K562 (cell line): Measurements from ENCODE around the gene SASH3. TPM values are rescaled to one million over a fixed set of nuclear protein-coding genes. Genes with fewer than 3 reads are reported as not detected.

ENCODE experiments used
- ATAC-seq: fragments of 200-7000 bp; cut with Tn5 transposase; 3 replicates; pipeline ENCODE4 v1.9.1; 2020; ENCODE audit warnings: moderate library complexity
- BruUV-seq: library from RNA; stranded (reverse); fragments of 400-500 nt; replicated peaks from 2 replicates; lab custom pipeline; 2021; lab: Mats Ljungman, UMichigan
- CTCF ChIA-PET: fragments of 300-600 bp; formaldehyde crosslinking; extraction: SDS; loops from one replicate; lab custom pipeline; 2021; ENCODE audit warnings: low intra/inter-chr PET ratio; lab: Yijun Ruan, JAX
- POLR2A ChIA-PET: fragments of 300-600, 350-650 bp; sonication (Branson Sonifier 250); formaldehyde crosslinking; extraction: SDS; loops from one replicate; lab custom pipeline; 2021; ENCODE audit warnings: antibody characterized with exemption, inconsistent platforms; lab: Yijun Ruan, JAX
- DNase-seq, 4 experiments: peaks; one replicate each; pipeline versions ENCODE4 v3.0.0 to v3.0.0-alpha.2; 2011 to 2018; ENCODE audit warnings: low spot score in 3 of 4, mixed read lengths in 3 of 4; ENCODE audit errors: extremely low read depth in 1 of 4
- FAIRE-seq: peaks from 2 replicates; lab custom pipeline; 2011; peaks lifted over from hg19 to GRCh38; lab: Jason Lieb, UNC
- H2AFZ ChIP-seq: 2 replicates; pipeline ENCODE4 v1.6.0; 2011; ENCODE audit warnings: low read depth, low read length, control low read depth, inconsistent platforms
- H3K27ac ChIP-seq: fragments of 200-600 bp; 3 replicates; pipeline ENCODE4 v1.8.0; 2011; ENCODE audit warnings: low read depth, mild to moderate bottlenecking, control low read depth, inconsistent platforms, low read length, moderate library complexity, mixed read lengths; ENCODE audit errors: extremely low read depth
- H3K27me3 ChIP-seq, 2 experiments: fragments of 300-600 bp in 1 of 2; 2 replicates in 1 of 2; 3 replicates in 1 of 2; pipeline versions ENCODE4 v1.6.0 to v1.8.0; 2011; ENCODE audit warnings: inconsistent platforms in 2 of 2, low read length in 2 of 2, mild to moderate bottlenecking in 1 of 2, mixed read lengths in 1 of 2, moderate library complexity in 1 of 2; ENCODE audit not compliant: control insufficient read depth in 2 of 2, insufficient read depth in 2 of 2
- H3K36me3 ChIP-seq: fragments of 300-600 bp; 3 replicates; pipeline ENCODE4 v1.8.0; 2011; ENCODE audit warnings: mild to moderate bottlenecking, low read length, inconsistent platforms; ENCODE audit not compliant: control insufficient read depth, insufficient read depth
- H3K4me1 ChIP-seq, 2 experiments: fragments of 200-600 bp in 1 of 2; replicated peaks in 1 of 2; 2 replicates in 1 of 2; 3 replicates in 1 of 2; pipeline versions ENCODE4 v1.5.1 to v1.8.0; 2011; ENCODE audit warnings: inconsistent platforms in 2 of 2, low read length in 2 of 2, mild to moderate bottlenecking in 1 of 2, mixed read lengths in 1 of 2, moderate library complexity in 1 of 2; ENCODE audit not compliant: control insufficient read depth in 2 of 2, insufficient read depth in 2 of 2
- H3K4me2 ChIP-seq: 2 replicates; pipeline ENCODE4 v1.6.1; 2011; ENCODE audit warnings: low read length, control low read depth, inconsistent platforms, mixed read lengths; ENCODE audit not compliant: insufficient read depth
- H3K4me3 ChIP-seq: fragments of 200-600 bp; sonication (generic), shearing (Covaris generic); 2 replicates; pipeline ENCODE4 v1.5.1; 2016; ENCODE audit warnings: control low read depth, inconsistent platforms
- H3K79me2 ChIP-seq: fragments of 200-600 bp; 3 replicates; pipeline ENCODE4 v1.8.0; 2011; ENCODE audit warnings: low read length, inconsistent platforms; ENCODE audit not compliant: control insufficient read depth, insufficient read depth
- H3K9ac ChIP-seq, 2 experiments: 2 replicates each; pipeline versions ENCODE4 v1.6.0 to v1.6.1; 2011; ENCODE audit warnings: low read depth in 2 of 2, low read length in 2 of 2, control low read depth in 1 of 2, inconsistent platforms in 1 of 2, mild to moderate bottlenecking in 1 of 2, mixed read lengths in 1 of 2; ENCODE audit not compliant: insufficient read depth in 1 of 2
- H3K9me1 ChIP-seq: one replicate; pipeline ENCODE4 v1.6.0; 2011; ENCODE audit warnings: inconsistent platforms, mild to moderate bottlenecking, low read length, moderate library complexity; ENCODE audit not compliant: control insufficient read depth, insufficient read depth
- H3K9me3 ChIP-seq: replicated peaks from 2 replicates; pipeline ENCODE4 v1.5.1; 2011; ENCODE audit warnings: low read depth, low read length, inconsistent platforms; ENCODE audit not compliant: control insufficient read depth, insufficient read depth
- H4K20me1 ChIP-seq: replicated peaks from 2 replicates; pipeline ENCODE4 v1.6.1; 2011; ENCODE audit warnings: low read length, inconsistent platforms, mixed read lengths; ENCODE audit not compliant: control insufficient read depth, insufficient read depth
- ATF7 ChIP-seq: fragments of 450-650 bp; IDR thresholded peaks from 2 replicates; pipeline ENCODE4 v1.7.1; 2014; ENCODE audit warnings: mild to moderate bottlenecking, moderate library complexity
- CREB5 ChIP-seq: fragments of 250-450 bp; sonication (Bioruptor Pico); IDR thresholded peaks from 2 replicates; pipeline ENCODE4 v1.5.0; 2020; ENCODE audit warnings: mild to moderate bottlenecking
- E2F5 ChIP-seq: sonication (generic); formaldehyde crosslinking; IDR thresholded peaks from 2 replicates; pipeline ENCODE4 v1.8.0; 2022; ENCODE audit warnings: mild to moderate bottlenecking, missing genetic modification reagents
- HNRNPH1 ChIP-seq: fragments of 200-400 bp; formaldehyde crosslinking; optimal IDR thresholded peaks from 2 replicates; pipeline ENCODE3; 2017; ENCODE audit warnings: low read depth, mild to moderate bottlenecking, low read length, moderate library complexity
- MAX ChIP-seq: sonication (generic); formaldehyde crosslinking; IDR thresholded peaks from 2 replicates; pipeline ENCODE4 v1.9.0; 2022; ENCODE audit warnings: mild to moderate bottlenecking, missing genetic modification reagents
- NFYB ChIP-seq: IDR thresholded peaks from 2 replicates; pipeline ENCODE4 v1.6.1; 2011; ENCODE audit warnings: mild to moderate bottlenecking, moderate library complexity; ENCODE audit not compliant: insufficient read length; ENCODE audit errors: extremely low read depth
- PBX2 ChIP-seq, 2 experiments: IDR thresholded peaks in 1 of 2; conservative IDR thresholded peaks in 1 of 2; 2 replicates each; pipeline ENCODE4 v1.6.1; 2016; ENCODE audit warnings: low read depth in 2 of 2, mild to moderate bottlenecking in 1 of 2, missing compliant biosample characterization in 1 of 2, missing genetic modification characterization in 1 of 2, moderate library complexity in 1 of 2
- POLR3G ChIP-seq: IDR thresholded peaks from 2 replicates; pipeline ENCODE4 v1.6.1; 2011; ENCODE audit not compliant: insufficient read length, insufficient replicate concordance; ENCODE audit errors: extremely low read depth
- SRSF1 ChIP-seq: fragments of 200-400 bp; formaldehyde crosslinking; IDR thresholded peaks from 2 replicates; pipeline ENCODE4 v1.6.1; 2017; ENCODE audit warnings: mild to moderate bottlenecking, low read depth, low read length, moderate library complexity
- TCF7L2 ChIP-seq: fragments of 150-350 bp; IDR thresholded peaks from 2 replicates; pipeline ENCODE4 v1.6.1; 2016; ENCODE audit warnings: low read depth, mild to moderate bottlenecking, low read length, moderate library complexity
- ZNF277 ChIP-seq: fragments of 250-450 bp; sonication (Bioruptor Pico); IDR thresholded peaks from 2 replicates; pipeline ENCODE4 v1.8.0; 2022; ENCODE audit warnings: inconsistent platforms, mild to moderate bottlenecking, moderate library complexity, borderline replicate concordance
- ZNF311 ChIP-seq: fragments of 250-450 bp; sonication (Bioruptor Pico); IDR thresholded peaks from 2 replicates; pipeline ENCODE4 v1.4.0; 2020; ENCODE audit warnings: mild to moderate bottlenecking, moderate library complexity
- WGBS: fragments of 100-300 bp; shearing (Covaris generic); methylation state at CpG from one replicate; pipeline ENCODE4 v1.1.6; 2016; ENCODE audit warnings: low coverage, mixed read lengths; ENCODE audit not compliant: insufficient coverage; ENCODE audit errors: missing lambda C conversion rate; 5-methylcytosine and 5-hydroxymethylcytosine counted together
- in situ Hi-C: fragments of 300-500 bp; cut with MboI; formaldehyde crosslinking; loops from 4 replicates; pipeline ENCODE4 v1.15.0; 2018; ENCODE audit warnings: inconsistent platforms, mixed read lengths
- intact Hi-C: fragments of 100-400 bp; cut with micrococcal nuclease; formaldehyde crosslinking; loops from 2 replicates; pipeline ENCODE4 v1.14.2; 2022
- polyA plus RNA-seq, 8 experiments: library from polyadenylated mRNA; depleted of rRNA in 4 of 8; stranded (reverse) in 5 of 8; unstranded in 3 of 8; fragments of >200 nt; fragmentation: Nextera tagmentation in 2 of 8; fragmentation: Illumina TruSeq in 1 of 8; extraction: Ambion mirVana in 2 of 8; extraction: Trizol in 1 of 8; gene quantifications; 2 replicates each; pipeline versions ENCODE4 v1.2.1 to v1.2.3, GENCODE V29; 2011 to 2014; ENCODE audit warnings: inconsistent platforms in 1 of 8, missing spikeins in 1 of 8
- total RNA-seq, 7 experiments: library from RNA; depleted of rRNA in 6 of 7; stranded (reverse); fragments of >200 nt in 6 of 7; fragmentation: Illumina TruSeq in 2 of 7; extraction: Trizol in 2 of 7; gene quantifications; 2 replicates each; pipeline versions ENCODE4 v1.2.1 to v1.2.3, GENCODE V29; 2011 to 2021; ENCODE audit warnings: low replicate concordance in 1 of 7

Gene SASH3
- total and polyA plus RNA-seq, 9 of the 15 experiments (the other 6 are each of a cell fraction or from before 2014, with no cell fraction given) = 0.03 to 0.72 (median 0.08) TPM

GRCh38 chrX:129732857-129733256 lies 46.9 kb upstream of the SASH3 start (continued):
- TF ChIP-seq SRSF1 (no peak), TCF7L2 (no peak), HNRNPH1 (no peak), ZNF311 (CRISPR knock-in tag) (no peak)

- POLR2A ChIA-PET = interaction anchor here (0.6 kb wide), 1 partner anchor 198 kb away, joined by 3 read pairs; no protein-coding TSS in a partner anchor
- H3K27me3 ChIP-seq = peaks cover 0 to 9% of the 10 kb centered on the region in 2 experiments; a peak in 4 of 5 replicates
- no peaks in the 10 kb centered on the region for H4K20me1 ChIP-seq
- intact Hi-C loops = no loop called here
- ATAC-seq (no peak), DNase-seq (no peak), FAIRE-seq (no peak)
- H3K9ac ChIP-seq = no peak overlapping the region
- H3K36me3 ChIP-seq = no peaks in the 10 kb centered on the region
- no TSS peak for BruUV-seq
- 19% methylated on average over 4 of the region's 4 CpGs for WGBS
- H3K4me2 ChIP-seq = no peak overlapping the region
- H3K4me1 ChIP-seq = no peaks in the 10 kb centered on the region; a peak in 2 of 5 replicates
- H3K9me3 ChIP-seq = no peaks in the 10 kb centered on the region
- H3K27ac ChIP-seq = no peak overlapping the region
- no peak overlapping the region for H2AFZ ChIP-seq
- H3K79me2 ChIP-seq = no peaks in the 10 kb centered on the region
- CTCF ChIA-PET = no interaction called here
- in situ Hi-C loops = no loop called here
- no peaks in the 10 kb centered on the region for H3K9me1 ChIP-seq
- H3K4me3 ChIP-seq = no peak overlapping the region
- no peak for TF ChIP-seq PBX2 (CRISPR knock-in tag; IDR thresholded peaks at IDR 0.05; ENCODE audit: low read depth)
- no peak for TF ChIP-seq PBX2 (tag; conservative IDR thresholded peaks at IDR 0.05; ENCODE audit: low read depth)
- no peak for TF ChIP-seq E2F5 (CRISPR knock-in tag)
- TF ChIP-seq NFYB = no peak
- TF ChIP-seq ZNF277 (CRISPR knock-in tag) = no peak
- TF ChIP-seq POLR3G = no peak
- TF ChIP-seq CREB5 = no peak
- TF ChIP-seq MAX (CRISPR knock-in tag) = no peak
- no peak for TF ChIP-seq ATF7
These were observed 46.4 kb upstream of the SASH3 start for GRCh38 chrX:129733335-129733734.
